Brain microvascular endothelial cell (primary cell): ENCODE results near the gene ALK.

ENCODE experiments used
- DNase-seq: peaks from one replicate; pipeline ENCODE4 v3.0.0-alpha.2; 2020
- H3K27ac ChIP-seq: fragments of 250-450 bp; sonication (Bioruptor Pico); 2 replicates; pipeline ENCODE4 v1.5.1; 2020; ENCODE audit warnings: mild to moderate bottlenecking, moderate library complexity
- H3K27me3 ChIP-seq: fragments of 250-450 bp; sonication (Bioruptor Pico); replicated peaks from 2 replicates; pipeline ENCODE4 v1.5.1; 2020; ENCODE audit warnings: mild to moderate bottlenecking
- H3K36me3 ChIP-seq: fragments of 250-450 bp; sonication (Bioruptor Pico); replicated peaks from 2 replicates; pipeline ENCODE4 v1.5.1; 2020; ENCODE audit warnings: mild to moderate bottlenecking
- H3K4me3 ChIP-seq: 2 replicates; pipeline ENCODE4 v1.5.1; 2011; ENCODE audit warnings: low read depth, mild to moderate bottlenecking, control low read depth, low read length, moderate library complexity
- CTCF ChIP-seq: IDR thresholded peaks from 2 replicates; pipeline ENCODE4 v1.5.1; 2011; ENCODE audit warnings: low read depth, mild to moderate bottlenecking, moderate library complexity, low read length, control low read depth, inconsistent platforms; ENCODE audit errors: missing control alignments
- in situ Hi-C: cut with HindIII; loops from 2 replicates; pipeline ENCODE4 v1.10.0; 2017; ENCODE audit warnings: low sequenced_read_pairs, low pct_ligation_motif_present

ALK gene

GRCh38 chr2:29561628-29562027 is 359.8 kb downstream of the ALK start:
- no peak overlapping the region for H3K27ac ChIP-seq
- DNase-seq: no peak
- no peaks in the 10 kb centered on the region for H3K36me3 ChIP-seq
- TF ChIP-seq CTCF: no peak
- no peaks in the 10 kb centered on the region for H3K27me3 ChIP-seq
- in situ Hi-C loops: no loop called here
- no peak overlapping the region for H3K4me3 ChIP-seq

- H3K36me3 ChIP-seq: no peaks in the 10 kb centered on the region
- no peak for DNase-seq
- H3K27ac ChIP-seq: no peak overlapping the region
- in situ Hi-C loops: no loop called here
- H3K4me3 ChIP-seq: no peak overlapping the region
- TF ChIP-seq CTCF: no peak
- H3K27me3 ChIP-seq: no peaks in the 10 kb centered on the region
These were observed 360.2 kb downstream of the ALK start for GRCh38 chr2:29561181-29561580.

GRCh38 chr2:29560566-29560965 is 360.8 kb downstream of the ALK start:
- no peak for TF ChIP-seq CTCF
- Histone ChIP-seq H3K27me3 (no peaks in the 10 kb centered on the region), H3K4me3 (no peak overlapping the region), H3K27ac (no peak overlapping the region), H3K36me3 (no peaks in the 10 kb centered on the region)
- in situ Hi-C loops: no loop called here
- no peak for DNase-seq

GRCh38 chr2:29560030-29560429 is 361.4 kb downstream of the ALK start:
- DNase-seq: no peak
- Histone ChIP-seq H3K27me3 (no peaks in the 10 kb centered on the region), H3K36me3 (no peaks in the 10 kb centered on the region), H3K27ac (no peak overlapping the region), H3K4me3 (no peak overlapping the region)
- in situ Hi-C loops: no loop called here
- TF ChIP-seq CTCF: no peak

GRCh38 chr2:29559578-29559977 is 361.8 kb downstream of the ALK start:
- Histone ChIP-seq H3K4me3 (no peak overlapping the region), H3K27me3 (no peaks in the 10 kb centered on the region), H3K36me3 (no peaks in the 10 kb centered on the region), H3K27ac (no peak overlapping the region)
- in situ Hi-C loops: no loop called here
- DNase-seq: no peak
- no peak for TF ChIP-seq CTCF

- no peak for TF ChIP-seq CTCF
- Histone ChIP-seq H3K27me3 (peaks cover 2% of the 10 kb centered on the region), H3K4me3 (no peak overlapping the region), H3K36me3 (no peaks in the 10 kb centered on the region), H3K27ac (no peak overlapping the region)
- DNase-seq: no peak
- in situ Hi-C loops: no loop called here
These were observed 363.3 kb downstream of the ALK start for GRCh38 chr2:29558097-29558496.
